ENCODE data around the gene GPC1. TPM values are rescaled to one million over a fixed set of nuclear protein-coding genes. Genes with fewer than 3 reads are reported as not detected.

The GPC1 gene
- total and polyA plus RNA-seq, 2 experiments from 2014 or later: 9.0 to 46.2 TPM

DNA sequence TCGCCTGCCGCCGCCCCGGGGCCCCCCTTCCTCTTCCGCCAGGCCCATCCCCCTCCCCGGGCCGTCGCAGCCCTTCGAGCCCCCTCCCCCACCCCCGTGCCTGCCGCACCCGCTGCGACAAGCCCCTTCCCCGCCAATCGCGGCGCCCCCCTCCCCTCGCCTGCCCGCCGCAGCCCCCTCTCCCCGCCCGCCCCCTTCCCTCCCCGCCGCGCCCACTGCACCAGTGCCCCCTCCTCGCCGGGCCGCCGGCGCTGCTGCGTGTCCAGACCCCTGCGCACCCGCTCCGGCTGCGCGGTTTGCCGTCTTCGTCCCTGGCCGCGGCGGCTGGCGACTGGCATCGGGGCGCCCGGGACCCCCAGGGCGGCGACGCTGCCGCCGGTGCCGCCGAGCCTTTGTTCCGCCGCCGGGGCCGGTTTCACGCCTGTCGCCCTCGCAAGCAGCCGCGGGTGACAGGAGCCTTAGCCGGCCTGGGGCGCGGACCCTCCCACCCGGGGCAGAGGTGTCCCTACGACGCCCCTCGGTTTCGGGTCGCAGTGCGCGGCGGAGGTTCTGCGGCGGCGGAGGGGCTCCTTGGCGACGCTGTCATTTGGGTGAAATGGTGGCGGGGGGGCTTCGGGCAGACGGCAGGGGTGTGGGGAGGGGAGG lies 18.1 kb downstream of the GPC1 start:
- H3K36me3 ChIP-seq (ENCODE audit: insufficient read depth): no peaks in the 10 kb centered on the region
- peaks cover 35% of the 10 kb centered on the region for H3K27me3 ChIP-seq (ENCODE audit: insufficient read depth)
- Mint-ChIP-seq H3K9me3 (no peaks in the 10 kb centered on the region), H3K27ac (no peak overlapping the region), H3K27me3 (ENCODE audit: insufficient read depth, low read depth, poor library complexity) (peaks cover 27% of the 10 kb centered on the region), H3K4me1 (peaks cover 43% of the 10 kb centered on the region), H3K36me3 (ENCODE audit: low read depth) (no peaks in the 10 kb centered on the region), H3K4me3 (peak overlapping the region; percentile 82)
- H3F3A ChIP-seq (replicated peaks; ENCODE audit: low read depth): 0 out of 2 replicates have a peak, but pooled peaks cover 5% of the 10 kb centered on the region
- peaks cover 34% of the 10 kb centered on the region for H3K4me1 ChIP-seq (ENCODE audit: insufficient read depth)
- no peaks in the 10 kb centered on the region for H3K79me2 ChIP-seq (replicated peaks; ENCODE audit: insufficient read depth)
- H2AFZ ChIP-seq: no peak overlapping the region
- H3K4me2 ChIP-seq: peak overlapping the region; percentile 80
- TF ChIP-seq ZNF114 (CRISPR knock-in tag; IDR thresholded peaks at IDR 0.05) (no peak), NANOG (IDR thresholded peaks at IDR 0.05; ENCODE audit: borderline replicate concordance) (no peak), EZH2phosphoT487 (IDR thresholded peaks at IDR 0.05; ENCODE audit: unreplicated experiment) (no peak), STAT1 (IDR thresholded peaks at IDR 0.05; ENCODE audit: unreplicated experiment) (no peak), CREB1 (CRISPR knock-in tag; IDR thresholded peaks at IDR 0.05; ENCODE audit: low read depth) (no peak), JUNB (IDR thresholded peaks at IDR 0.05; ENCODE audit: unreplicated experiment) (no peak), ZNF331 (CRISPR knock-in tag; IDR thresholded peaks at IDR 0.05; ENCODE audit: low read depth) (no peak), POLR2AphosphoS5 (IDR thresholded peaks at IDR 0.05; ENCODE audit: low read depth) (no peak), EZH2 (IDR thresholded peaks at IDR 0.05; ENCODE audit: low read depth, unreplicated experiment) (no peak)
- TF ChIP-seq, protein P1, sequence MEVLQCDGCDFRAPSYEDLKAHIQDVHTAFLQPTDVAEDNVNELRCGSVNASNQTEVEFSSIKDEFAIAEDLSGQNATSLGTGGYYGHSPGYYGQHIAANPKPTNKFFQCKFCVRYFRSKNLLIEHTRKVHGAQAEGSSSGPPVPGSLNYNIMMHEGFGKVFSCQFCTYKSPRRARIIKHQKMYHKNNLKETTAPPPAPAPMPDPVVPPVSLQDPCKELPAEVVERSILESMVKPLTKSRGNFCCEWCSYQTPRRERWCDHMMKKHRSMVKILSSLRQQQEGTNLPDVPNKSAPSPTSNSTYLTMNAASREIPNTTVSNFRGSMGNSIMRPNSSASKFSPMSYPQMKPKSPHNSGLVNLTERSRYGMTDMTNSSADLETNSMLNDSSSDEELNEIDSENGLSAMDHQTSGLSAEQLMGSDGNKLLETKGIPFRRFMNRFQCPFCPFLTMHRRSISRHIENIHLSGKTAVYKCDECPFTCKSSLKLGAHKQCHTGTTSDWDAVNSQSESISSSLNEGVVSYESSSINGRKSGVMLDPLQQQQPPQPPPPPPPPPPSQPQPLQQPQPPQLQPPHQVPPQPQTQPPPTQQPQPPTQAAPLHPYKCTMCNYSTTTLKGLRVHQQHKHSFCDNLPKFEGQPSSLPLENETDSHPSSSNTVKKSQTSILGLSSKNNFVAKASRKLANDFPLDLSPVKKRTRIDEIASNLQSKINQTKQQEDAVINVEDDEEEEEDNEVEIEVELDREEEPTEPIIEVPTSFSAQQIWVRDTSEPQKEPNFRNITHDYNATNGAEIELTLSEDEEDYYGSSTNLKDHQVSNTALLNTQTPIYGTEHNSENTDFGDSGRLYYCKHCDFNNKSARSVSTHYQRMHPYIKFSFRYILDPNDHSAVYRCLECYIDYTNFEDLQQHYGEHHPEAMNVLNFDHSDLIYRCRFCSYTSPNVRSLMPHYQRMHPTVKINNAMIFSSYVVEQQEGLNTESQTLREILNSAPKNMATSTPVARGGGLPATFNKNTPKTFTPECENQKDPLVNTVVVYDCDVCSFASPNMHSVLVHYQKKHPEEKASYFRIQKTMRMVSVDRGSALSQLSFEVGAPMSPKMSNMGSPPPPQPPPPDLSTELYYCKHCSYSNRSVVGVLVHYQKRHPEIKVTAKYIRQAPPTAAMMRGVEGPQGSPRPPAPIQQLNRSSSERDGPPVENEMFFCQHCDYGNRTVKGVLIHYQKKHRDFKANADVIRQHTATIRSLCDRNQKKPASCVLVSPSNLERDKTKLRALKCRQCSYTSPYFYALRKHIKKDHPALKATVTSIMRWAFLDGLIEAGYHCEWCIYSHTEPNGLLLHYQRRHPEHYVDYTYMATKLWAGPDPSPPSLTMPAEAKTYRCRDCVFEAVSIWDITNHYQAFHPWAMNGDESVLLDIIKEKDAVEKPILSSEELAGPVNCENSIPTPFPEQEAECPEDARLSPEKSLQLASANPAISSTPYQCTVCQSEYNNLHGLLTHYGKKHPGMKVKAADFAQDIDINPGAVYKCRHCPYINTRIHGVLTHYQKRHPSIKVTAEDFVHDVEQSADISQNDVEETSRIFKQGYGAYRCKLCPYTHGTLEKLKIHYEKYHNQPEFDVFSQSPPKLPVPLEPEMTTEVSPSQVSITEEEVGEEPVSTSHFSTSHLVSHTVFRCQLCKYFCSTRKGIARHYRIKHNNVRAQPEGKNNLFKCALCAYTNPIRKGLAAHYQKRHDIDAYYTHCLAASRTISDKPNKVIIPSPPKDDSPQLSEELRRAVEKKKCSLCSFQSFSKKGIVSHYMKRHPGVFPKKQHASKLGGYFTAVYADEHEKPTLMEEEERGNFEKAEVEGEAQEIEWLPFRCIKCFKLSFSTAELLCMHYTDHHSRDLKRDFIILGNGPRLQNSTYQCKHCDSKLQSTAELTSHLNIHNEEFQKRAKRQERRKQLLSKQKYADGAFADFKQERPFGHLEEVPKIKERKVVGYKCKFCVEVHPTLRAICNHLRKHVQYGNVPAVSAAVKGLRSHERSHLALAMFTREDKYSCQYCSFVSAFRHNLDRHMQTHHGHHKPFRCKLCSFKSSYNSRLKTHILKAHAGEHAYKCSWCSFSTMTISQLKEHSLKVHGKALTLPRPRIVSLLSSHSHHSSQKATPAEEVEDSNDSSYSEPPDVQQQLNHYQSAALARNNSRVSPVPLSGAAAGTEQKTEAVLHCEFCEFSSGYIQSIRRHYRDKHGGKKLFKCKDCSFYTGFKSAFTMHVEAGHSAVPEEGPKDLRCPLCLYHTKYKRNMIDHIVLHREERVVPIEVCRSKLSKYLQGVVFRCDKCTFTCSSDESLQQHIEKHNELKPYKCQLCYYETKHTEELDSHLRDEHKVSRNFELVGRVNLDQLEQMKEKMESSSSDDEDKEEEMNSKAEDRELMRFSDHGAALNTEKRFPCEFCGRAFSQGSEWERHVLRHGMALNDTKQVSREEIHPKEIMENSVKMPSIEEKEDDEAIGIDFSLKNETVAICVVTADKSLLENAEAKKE (CRISPR knock-in tag; IDR thresholded peaks at IDR 0.05): no peak
- TF ChIP-seq, protein P2, sequence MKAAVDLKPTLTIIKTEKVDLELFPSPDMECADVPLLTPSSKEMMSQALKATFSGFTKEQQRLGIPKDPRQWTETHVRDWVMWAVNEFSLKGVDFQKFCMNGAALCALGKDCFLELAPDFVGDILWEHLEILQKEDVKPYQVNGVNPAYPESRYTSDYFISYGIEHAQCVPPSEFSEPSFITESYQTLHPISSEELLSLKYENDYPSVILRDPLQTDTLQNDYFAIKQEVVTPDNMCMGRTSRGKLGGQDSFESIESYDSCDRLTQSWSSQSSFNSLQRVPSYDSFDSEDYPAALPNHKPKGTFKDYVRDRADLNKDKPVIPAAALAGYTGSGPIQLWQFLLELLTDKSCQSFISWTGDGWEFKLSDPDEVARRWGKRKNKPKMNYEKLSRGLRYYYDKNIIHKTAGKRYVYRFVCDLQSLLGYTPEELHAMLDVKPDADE (IDR thresholded peaks at IDR 0.05): no peak
- TF ChIP-seq, protein P3, sequence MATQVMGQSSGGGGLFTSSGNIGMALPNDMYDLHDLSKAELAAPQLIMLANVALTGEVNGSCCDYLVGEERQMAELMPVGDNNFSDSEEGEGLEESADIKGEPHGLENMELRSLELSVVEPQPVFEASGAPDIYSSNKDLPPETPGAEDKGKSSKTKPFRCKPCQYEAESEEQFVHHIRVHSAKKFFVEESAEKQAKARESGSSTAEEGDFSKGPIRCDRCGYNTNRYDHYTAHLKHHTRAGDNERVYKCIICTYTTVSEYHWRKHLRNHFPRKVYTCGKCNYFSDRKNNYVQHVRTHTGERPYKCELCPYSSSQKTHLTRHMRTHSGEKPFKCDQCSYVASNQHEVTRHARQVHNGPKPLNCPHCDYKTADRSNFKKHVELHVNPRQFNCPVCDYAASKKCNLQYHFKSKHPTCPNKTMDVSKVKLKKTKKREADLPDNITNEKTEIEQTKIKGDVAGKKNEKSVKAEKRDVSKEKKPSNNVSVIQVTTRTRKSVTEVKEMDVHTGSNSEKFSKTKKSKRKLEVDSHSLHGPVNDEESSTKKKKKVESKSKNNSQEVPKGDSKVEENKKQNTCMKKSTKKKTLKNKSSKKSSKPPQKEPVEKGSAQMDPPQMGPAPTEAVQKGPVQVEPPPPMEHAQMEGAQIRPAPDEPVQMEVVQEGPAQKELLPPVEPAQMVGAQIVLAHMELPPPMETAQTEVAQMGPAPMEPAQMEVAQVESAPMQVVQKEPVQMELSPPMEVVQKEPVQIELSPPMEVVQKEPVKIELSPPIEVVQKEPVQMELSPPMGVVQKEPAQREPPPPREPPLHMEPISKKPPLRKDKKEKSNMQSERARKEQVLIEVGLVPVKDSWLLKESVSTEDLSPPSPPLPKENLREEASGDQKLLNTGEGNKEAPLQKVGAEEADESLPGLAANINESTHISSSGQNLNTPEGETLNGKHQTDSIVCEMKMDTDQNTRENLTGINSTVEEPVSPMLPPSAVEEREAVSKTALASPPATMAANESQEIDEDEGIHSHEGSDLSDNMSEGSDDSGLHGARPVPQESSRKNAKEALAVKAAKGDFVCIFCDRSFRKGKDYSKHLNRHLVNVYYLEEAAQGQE (IDR thresholded peaks at IDR 0.05; ENCODE audit: unreplicated experiment): no peak
- TF ChIP-seq, protein P4, sequence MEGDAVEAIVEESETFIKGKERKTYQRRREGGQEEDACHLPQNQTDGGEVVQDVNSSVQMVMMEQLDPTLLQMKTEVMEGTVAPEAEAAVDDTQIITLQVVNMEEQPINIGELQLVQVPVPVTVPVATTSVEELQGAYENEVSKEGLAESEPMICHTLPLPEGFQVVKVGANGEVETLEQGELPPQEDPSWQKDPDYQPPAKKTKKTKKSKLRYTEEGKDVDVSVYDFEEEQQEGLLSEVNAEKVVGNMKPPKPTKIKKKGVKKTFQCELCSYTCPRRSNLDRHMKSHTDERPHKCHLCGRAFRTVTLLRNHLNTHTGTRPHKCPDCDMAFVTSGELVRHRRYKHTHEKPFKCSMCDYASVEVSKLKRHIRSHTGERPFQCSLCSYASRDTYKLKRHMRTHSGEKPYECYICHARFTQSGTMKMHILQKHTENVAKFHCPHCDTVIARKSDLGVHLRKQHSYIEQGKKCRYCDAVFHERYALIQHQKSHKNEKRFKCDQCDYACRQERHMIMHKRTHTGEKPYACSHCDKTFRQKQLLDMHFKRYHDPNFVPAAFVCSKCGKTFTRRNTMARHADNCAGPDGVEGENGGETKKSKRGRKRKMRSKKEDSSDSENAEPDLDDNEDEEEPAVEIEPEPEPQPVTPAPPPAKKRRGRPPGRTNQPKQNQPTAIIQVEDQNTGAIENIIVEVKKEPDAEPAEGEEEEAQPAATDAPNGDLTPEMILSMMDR (conservative IDR thresholded peaks at IDR 0.05; ENCODE audit: low read depth in 2 of 2): no peak
- no peaks in the 10 kb centered on the region for H3K9me2 ChIP-seq (ENCODE audit: insufficient read depth)
- H3K27ac ChIP-seq (ENCODE audit: low read depth): no peak overlapping the region
- H3K4me3 ChIP-seq: peak overlapping the region; percentile 51
- no peak for ATAC-seq
- peak; percentile 48 for DNase-seq (ENCODE audit: low spot score)
- H4K20me1 ChIP-seq (replicated peaks; ENCODE audit: insufficient read depth): peaks cover 28% of the 10 kb centered on the region
